Measurements from ENCODE around the gene DBNDD1. TPM values are rescaled to one million over a fixed set of nuclear protein-coding genes. Genes with fewer than 3 reads are reported as not detected.

The DBNDD1 gene
- total RNA-seq, 1 donor from 2014 or later: 36.8 TPM

- H3K4me1 Mint-ChIP-seq (ENCODE audit: unreplicated experiment): no peaks in the 10 kb centered on the region
- H3K4me3 Mint-ChIP-seq (ENCODE audit: unreplicated experiment): no peak overlapping the region
- no peak for TF ChIP-seq CTCF (IDR thresholded peaks at IDR 0.05; ENCODE audit: unreplicated experiment)
- H3K36me3 Mint-ChIP-seq (ENCODE audit: low read depth, unreplicated experiment): peaks cover 14% of the 10 kb centered on the region
- DNase-seq (ENCODE audit: low spot score): no peak
- peaks cover 12% of the 10 kb centered on the region for H3K27me3 Mint-ChIP-seq (ENCODE audit: unreplicated experiment)
- no peaks in the 10 kb centered on the region for H3K9me3 Mint-ChIP-seq (ENCODE audit: unreplicated experiment)
- no peak overlapping the region for H3K27ac Mint-ChIP-seq (ENCODE audit: unreplicated experiment)
Observed at GRCh38 chr16:90002759-90003158, 16.5 kb downstream of the DBNDD1 start.

GRCh38 chr16:90001761-90002503 lies 17.3 kb downstream of the DBNDD1 start:
- Mint-ChIP-seq H3K27me3 (ENCODE audit: unreplicated experiment) (peaks cover 12% of the 10 kb centered on the region), H3K27ac (ENCODE audit: unreplicated experiment) (no peak overlapping the region), H3K4me3 (ENCODE audit: unreplicated experiment) (no peak overlapping the region), H3K4me1 (ENCODE audit: unreplicated experiment) (no peaks in the 10 kb centered on the region), H3K36me3 (ENCODE audit: low read depth, unreplicated experiment) (peaks cover 14% of the 10 kb centered on the region), H3K9me3 (ENCODE audit: unreplicated experiment) (no peaks in the 10 kb centered on the region)
- TF ChIP-seq CTCF (IDR thresholded peaks at IDR 0.05; ENCODE audit: unreplicated experiment): no peak
- DNase-seq (ENCODE audit: low spot score): no peak

GRCh38 chr16:90000733-90001427 lies 18.4 kb downstream of the DBNDD1 start:
- H3K27ac Mint-ChIP-seq (ENCODE audit: unreplicated experiment): no peak overlapping the region

GRCh38 chr16:89999831-90000574 lies 19.3 kb downstream of the DBNDD1 start:
- no peak for TF ChIP-seq CTCF (IDR thresholded peaks at IDR 0.05; ENCODE audit: unreplicated experiment)
- H3K4me3 Mint-ChIP-seq (ENCODE audit: unreplicated experiment): peak overlapping the region; percentile 37
- DNase-seq (ENCODE audit: low spot score): no peak
- peaks cover 25% of the 10 kb centered on the region for H3K36me3 Mint-ChIP-seq (ENCODE audit: low read depth, unreplicated experiment)
- no peaks in the 10 kb centered on the region for H3K4me1 Mint-ChIP-seq (ENCODE audit: unreplicated experiment)
- H3K27me3 Mint-ChIP-seq (ENCODE audit: unreplicated experiment): peaks cover 22% of the 10 kb centered on the region
- H3K9me3 Mint-ChIP-seq (ENCODE audit: unreplicated experiment): no peaks in the 10 kb centered on the region
- H3K27ac Mint-ChIP-seq (ENCODE audit: unreplicated experiment): no peak overlapping the region

More at GRCh38 chr16:90000733-90001427, 18.4 kb downstream of the DBNDD1 start:
- Mint-ChIP-seq H3K4me3 (ENCODE audit: unreplicated experiment) (no peak overlapping the region), H3K27me3 (ENCODE audit: unreplicated experiment) (peaks cover 17% of the 10 kb centered on the region), H3K4me1 (ENCODE audit: unreplicated experiment) (no peaks in the 10 kb centered on the region), H3K9me3 (ENCODE audit: unreplicated experiment) (no peaks in the 10 kb centered on the region), H3K36me3 (ENCODE audit: low read depth, unreplicated experiment) (peaks cover 23% of the 10 kb centered on the region)
- TF ChIP-seq CTCF (IDR thresholded peaks at IDR 0.05; ENCODE audit: unreplicated experiment): no peak
- no peak for DNase-seq (ENCODE audit: low spot score)

Data from endothelial cell (in vitro differentiated cells).